ENCODE measurements around the gene UQCRFS1.

GRCh38 chr19:29217616-29218015 is 4.7 kb upstream of the UQCRFS1 start:
- TF ChIP-seq POLR2A (IDR thresholded peaks at IDR 0.05) (no peak), CTCF (IDR thresholded peaks at IDR 0.05) (no peak)

Measured in Peyer's patch (tissue), 4 donors.